Endometrial microvascular endothelial cells (primary cell): Measurements from ENCODE around the gene CD300LF. TPM values are rescaled to one million over a fixed set of nuclear protein-coding genes. Genes with fewer than 3 reads are reported as not detected.

Source experiments
- in situ Hi-C: cut with HindIII; loops from 2 replicates; pipeline ENCODE4 v1.10.0; 2017; ENCODE audit warnings: low sequenced_read_pairs, low pct_unique_long_range_greater_than_20kb; ENCODE audit errors: inconsistent ontology term
- total RNA-seq: library from RNA; depleted of rRNA; stranded (reverse); fragments of >200 nt; gene quantifications from one replicate; pipeline ENCODE4 v1.2.3, GENCODE V29; 2015; ENCODE audit errors: inconsistent ontology term

The CD300LF gene
- total RNA-seq, 1 donor from 2014 or later: not detected

DNA sequence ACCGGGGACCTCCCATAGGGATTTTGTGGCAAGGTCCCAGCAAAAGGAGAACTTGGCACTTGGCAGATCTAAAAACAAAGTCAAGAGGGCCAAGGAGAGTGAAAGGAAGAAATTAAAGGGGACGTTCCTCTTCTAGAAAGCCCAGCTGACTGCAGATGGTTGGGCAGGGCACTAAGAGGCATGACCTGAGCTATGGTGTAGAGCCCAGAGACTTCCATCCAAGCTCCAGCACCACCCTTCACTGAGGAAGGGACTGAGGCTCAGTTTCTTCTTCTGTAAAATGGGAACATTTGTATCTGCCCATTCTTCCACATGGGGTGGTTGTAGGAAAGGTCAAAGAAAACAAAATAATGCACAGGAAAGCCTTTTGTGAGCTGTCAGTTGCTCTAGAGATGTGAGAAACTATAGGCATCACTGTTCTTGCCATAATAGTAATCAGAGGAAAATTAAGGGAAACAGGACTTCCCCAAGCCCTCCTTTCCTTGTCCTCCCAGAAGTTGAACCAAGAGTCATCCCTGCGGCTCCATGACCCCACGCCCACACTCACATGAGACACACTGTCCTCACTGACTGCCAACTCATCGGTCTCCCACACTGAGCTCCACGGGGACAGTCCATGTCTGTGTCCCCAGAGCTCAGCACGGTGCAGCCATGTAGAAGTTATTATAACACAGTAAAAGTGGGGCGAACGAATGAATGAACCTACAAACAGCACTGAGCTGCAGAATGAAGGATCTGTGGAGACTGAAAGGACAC is 10.4 kb downstream of the CD300LF start:
- in situ Hi-C loops: no loop called here

DNA sequence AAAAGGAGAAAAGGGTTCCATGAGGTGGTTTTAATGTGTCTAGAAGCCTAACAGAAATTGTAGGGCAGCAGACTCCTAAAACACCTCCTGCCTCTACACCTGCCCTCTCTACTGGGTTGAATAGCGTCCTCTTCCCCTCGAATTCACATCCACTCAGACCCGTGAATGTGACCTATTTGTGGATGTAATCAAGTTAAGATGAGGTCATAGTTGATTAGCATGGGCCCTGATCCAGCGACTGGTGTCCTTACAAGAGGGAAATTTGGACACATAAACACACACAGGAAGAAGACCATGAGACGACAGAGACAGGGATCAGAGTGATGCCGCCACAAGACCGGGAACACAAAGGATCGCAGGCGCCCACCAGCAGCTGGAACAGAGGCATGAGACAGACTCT is 13.5 kb downstream of the CD300LF start:
- in situ Hi-C loops: no loop called here

DNA sequence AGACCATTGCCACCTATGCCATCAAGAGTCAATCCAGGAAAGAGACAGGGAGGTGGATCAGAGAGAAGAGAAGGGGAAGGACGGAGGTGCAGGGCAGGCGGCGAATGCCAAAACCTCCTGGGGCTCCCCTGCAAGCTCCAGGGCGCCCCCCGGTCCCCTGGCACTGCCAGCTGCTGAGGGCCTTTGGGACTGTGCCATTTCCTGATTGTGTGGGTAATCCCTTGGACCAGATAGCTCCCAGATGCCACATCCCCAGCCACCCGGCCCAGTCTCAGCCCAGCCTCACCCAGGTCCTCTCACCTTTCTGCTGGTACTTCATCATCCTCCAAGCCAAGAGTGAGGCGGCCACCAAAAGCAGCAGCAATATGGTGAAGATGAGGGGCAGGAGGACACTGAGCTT is 14.7 kb downstream of the CD300LF start:
- in situ Hi-C loops: no loop called here

DNA sequence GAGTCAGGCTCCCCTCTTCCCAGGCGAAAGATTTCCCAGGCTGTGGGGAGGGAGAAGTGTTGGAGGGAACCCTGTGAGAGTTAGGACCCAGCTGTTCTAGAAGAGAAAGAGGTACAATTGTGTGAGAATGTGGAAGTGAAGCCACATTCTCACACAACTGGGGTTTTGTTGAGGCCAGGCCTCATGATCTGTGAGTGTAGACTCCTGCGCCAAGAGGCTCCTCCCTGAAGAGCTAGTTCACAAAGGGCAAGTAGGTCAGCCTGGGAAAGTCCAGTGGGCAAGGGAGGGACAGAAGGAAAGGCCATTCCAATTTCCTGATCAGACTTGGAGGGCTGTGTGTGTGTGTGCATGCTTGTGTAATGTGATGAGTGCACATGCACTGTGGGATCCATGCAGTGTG is 15.2 kb downstream of the CD300LF start:
- in situ Hi-C loops: no loop called here

DNA sequence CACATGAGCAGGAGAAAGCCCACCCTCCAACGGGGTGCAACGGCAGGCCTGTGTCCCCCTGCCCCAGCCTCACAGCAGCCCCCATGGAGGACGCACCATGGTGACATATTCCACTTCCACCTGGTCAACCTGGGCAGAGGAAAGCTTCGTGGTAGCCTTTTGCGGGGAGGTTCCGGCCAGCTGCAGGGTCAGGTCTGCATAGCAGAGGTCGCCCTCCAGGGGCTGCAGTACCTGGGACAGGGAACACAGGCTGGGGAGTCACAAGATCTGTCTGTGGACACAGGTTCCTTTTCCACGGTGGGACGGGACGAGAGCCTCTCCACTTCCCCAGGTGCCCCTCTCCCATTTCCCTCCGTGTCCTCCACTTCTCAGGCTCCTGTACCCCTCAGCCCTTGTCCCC is 17.1 kb downstream of the CD300LF start:
- in situ Hi-C loops: no loop called here

DNA sequence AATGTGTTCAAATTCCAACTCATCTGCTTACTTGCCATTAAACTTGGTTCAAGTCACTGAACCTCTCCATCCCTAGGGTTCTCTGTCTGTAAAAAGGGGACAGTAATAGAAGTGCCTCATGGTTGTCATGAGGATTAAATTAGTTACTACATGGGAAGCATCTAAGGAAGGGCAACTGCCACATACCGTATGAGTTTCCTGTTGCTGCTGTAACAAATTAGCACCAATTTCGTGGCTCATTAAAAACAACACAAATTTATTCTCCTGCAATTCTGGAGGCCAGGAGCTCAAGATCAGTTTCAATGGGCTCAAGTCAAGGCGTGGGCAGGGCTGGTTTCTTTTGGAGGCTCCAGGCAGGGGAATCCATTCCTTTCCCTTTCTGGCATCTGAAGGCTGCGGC is 18.6 kb downstream of the CD300LF start:
- in situ Hi-C loops: no loop called here

DNA sequence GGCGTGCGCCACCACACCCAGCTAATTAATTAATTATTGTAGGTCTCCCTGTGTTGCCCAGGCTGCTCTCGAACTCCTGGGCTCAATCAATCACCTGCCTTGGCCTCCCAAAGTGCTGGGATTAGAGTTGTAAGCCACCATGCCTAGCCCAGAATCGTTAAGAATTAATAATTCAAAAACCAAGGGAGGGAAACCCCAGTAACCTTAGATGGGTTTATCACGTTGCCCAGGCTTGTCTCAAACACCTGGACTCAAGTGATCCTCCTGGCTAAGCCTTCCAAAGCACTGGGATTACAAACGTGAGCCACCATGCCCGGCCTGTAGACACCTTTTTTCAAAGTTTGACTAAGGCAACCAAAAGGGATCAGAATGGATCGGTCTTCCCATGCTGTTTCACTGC is 21.6 kb downstream of the CD300LF start:
- in situ Hi-C loops: no loop called here

DNA sequence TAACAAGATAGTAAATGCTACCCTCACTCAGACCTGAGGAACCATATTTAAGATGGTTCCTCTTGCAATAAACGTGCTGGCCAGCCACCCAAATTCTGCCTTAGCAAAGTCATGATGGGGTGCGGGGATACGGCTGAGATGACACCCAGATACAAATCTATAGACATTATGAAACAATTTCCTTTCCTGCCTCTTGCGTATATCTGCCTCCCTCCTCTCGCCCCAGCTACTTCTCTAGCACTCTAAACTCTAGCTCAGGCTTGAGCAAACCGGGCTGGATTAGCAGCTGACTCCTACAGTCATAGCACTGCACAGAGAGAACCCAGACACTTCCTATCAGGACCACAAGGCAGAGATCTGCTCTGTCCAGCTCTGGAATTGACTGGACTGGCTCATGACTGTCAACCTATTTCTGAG is 22.3 kb downstream of the CD300LF start:
- in situ Hi-C loops: no loop called here

DNA sequence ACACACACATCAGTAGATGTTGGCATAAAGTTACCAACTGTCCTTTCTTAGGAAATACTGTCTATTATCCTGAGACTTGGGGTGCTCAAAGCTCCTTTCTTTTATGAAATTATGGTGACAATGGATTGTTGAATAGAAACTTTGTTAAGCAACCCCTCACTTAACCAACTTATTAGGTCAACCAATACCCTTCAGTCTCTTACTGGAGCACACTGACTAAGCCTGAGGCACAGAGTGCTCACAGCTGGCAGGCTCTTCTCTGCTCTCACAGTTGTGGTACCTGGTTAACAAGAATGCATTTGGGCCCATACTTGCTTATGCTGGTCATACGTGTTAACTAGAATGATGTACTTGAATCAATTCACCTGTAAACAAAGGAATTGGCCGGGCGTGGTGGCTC is 24.8 kb downstream of the CD300LF start:
- in situ Hi-C loops: no loop called here

DNA sequence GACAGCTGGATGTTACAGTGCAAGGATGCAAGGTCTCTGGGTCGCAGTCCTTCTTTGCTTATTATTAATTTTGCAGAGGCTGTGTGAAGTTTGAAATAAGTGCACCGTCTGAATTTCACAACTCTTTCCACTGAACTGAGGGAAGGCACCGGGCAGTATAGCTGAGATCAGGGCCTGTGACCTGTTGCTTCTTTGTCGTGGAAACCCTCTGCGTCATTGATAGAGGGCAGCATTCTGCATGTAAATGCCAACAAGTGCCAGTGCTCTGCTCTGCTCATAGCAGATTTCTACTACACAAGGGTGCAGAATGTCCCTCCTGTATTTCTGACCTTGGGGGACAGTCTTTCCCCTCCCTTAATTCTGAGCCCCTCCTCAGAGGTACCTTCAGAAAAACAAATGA is 26.0 kb downstream of the CD300LF start:
- in situ Hi-C loops: no loop called here

DNA sequence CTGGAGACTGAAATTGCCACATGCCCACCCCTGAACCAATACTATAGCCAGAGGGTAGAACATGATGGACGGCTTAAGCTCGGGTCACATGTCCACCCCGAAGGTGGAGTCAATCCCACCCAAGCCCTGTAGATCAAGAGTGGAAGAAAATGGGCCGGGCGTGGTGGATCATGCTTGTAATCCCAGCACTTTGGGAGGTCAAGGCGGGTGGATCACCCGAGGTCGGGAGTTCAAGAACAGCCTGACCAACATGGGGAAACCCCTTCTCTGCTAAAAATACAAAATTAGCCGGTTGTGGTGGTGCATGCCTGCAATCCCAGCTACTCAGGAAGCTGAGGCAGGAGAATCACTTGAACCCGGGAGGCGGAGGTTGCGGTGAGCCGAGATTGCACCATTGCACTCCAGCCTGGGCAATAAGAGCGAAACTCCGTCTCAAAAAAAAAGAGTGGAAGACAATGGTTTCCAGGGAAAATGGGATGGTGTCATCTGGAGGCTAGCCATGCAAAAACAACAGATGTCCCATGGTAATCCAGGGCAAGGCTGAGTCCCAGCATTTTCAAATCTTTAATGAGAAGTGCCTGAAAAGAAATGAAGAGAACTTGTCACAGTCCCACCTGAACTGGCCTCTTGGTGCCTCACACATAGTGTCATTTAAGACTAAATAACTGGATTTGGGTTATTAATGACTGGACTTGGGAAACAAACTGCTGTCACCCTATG is 30.1 kb downstream of the CD300LF start:
- in situ Hi-C loops: no loop called here

DNA sequence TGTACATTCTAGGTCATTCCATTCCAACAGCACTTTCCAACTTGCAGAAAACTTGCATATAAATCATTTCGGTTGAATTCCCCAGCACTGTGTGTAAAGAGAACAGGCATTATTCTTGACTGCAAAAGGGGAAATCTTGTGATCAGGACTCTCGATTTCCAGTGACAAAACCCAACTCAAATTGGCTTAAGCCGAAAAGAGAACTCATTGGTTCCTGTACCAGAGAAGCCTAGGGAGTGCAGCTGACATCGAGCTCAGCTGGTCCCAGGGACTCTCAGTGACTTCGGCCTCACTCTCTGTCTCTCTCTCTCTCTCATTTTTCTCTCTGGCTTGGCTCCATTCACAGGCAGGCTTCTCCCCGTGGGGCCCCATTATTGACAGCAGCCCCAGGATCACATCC is 30.7 kb downstream of the CD300LF start:
- in situ Hi-C loops: no loop called here

DNA sequence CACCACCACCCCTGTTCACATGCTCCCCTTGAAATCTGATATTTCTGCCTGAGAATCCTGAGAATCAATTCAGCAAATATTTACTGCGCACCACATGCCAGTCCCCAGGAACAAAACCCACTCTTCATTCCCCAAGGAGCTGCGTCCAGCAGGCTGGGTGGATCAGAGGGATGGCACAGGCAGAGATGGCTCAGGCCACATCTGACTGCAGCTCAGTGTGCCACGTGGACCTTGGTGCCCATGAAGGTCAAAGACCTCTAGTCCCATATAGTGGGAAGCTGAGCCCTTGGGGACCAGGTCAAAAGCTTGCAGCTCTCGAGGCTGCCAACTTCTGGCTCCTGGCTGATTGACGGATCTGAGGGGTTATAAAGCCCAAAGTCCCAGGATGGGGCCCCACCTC is 31.8 kb downstream of the CD300LF start:
- in situ Hi-C loops: no loop called here

DNA sequence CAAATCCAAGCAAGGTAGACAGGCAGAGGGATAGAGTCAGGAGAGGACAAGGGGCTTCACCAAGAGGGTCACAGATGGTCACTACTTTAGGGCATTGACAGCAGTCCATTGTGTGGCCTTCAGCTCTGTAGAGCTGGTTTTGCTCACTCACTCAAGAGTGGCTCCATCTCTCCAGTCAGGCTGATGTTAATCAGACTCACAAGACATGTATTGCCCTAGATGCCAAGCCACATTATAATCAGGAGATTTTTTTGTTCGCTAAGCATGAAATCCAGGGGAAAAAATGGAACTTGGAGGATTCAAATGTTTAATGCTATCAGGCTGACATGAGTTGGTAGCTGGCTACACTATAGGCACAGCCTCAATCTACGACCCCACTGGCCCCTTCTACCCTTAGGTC is 32.5 kb downstream of the CD300LF start:
- in situ Hi-C loops: no loop called here

DNA sequence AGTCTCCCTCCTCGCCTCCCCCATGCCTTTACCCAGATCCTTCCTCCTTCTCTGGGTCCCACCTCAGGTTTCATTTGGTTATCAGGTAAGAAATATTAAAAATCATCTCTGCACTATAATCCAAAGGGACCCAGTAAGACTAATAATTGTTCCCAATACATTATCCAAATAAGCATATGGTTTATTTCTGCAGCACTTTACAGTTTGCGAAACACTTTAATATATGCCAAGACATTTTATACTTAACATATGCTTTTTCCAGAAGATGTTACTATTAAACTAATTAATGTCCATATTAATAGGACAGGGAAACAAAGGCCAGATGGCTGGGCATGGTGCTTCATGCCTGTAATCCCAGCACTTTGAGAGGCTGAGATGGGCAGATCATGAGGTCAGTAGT is 33.3 kb downstream of the CD300LF start:
- in situ Hi-C loops: no loop called here

DNA sequence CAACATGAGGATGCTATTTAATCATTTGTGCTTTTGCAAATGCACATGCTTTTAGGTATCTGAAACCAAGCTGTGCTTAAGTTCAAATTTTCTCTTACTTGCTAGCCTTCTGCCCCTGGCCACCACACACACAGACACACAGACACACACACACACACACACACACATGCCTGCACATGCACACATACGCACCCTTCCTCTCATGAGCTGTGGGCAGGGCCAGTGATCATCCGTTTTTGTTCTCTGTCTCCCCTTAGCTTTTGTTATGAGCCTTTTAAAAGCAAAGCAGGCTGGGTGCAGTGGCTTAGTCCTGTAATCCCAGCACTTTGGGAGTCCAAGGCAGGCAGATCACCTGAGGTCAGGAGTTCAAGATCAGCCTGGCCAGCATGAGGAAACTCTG is 34.2 kb downstream of the CD300LF start:
- in situ Hi-C loops: no loop called here

DNA sequence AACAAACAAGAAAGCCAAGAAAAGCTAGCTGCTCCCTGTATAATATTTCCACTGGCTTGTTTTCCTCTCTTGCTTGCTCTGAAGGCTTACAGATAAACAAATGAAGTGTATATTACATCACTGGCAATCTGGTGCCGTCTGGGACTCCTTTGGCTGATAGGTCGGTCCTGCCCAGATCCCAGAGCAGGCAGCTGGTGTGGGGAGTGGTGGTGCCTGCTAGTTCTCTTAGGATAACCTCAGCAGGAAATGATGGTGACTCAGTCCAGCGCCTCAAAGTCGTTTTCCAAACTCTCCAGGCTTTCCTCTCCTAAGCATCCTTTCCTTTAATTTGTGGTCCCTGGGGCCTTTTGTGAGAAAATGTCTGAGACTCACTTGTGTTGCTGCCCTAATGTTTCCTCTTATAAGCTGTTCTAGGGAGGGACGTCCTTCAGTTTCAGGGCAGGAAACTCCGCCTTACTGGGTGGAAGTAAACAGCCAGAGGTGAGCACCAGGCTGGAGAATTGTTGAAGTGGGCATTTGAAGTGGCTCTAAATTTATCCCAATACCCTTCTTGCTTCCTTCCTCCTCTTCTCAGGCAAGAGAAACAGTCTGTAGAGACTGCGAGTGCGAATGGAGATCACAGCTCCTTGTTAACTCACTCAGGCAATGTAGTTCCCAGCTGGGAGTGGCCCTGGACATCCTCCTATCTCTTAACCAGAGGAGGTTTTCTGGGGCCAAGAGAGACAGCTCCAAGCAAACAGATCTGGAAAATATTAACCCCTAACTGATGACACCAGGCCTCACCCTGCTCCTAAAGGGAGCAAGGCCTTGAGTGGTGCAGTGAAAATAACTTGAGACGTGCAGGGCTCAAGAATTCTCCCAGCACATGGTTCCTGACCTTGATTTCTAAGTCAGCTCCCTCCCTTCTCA is 34.9 kb downstream of the CD300LF start:
- in situ Hi-C loops: no loop called here

DNA sequence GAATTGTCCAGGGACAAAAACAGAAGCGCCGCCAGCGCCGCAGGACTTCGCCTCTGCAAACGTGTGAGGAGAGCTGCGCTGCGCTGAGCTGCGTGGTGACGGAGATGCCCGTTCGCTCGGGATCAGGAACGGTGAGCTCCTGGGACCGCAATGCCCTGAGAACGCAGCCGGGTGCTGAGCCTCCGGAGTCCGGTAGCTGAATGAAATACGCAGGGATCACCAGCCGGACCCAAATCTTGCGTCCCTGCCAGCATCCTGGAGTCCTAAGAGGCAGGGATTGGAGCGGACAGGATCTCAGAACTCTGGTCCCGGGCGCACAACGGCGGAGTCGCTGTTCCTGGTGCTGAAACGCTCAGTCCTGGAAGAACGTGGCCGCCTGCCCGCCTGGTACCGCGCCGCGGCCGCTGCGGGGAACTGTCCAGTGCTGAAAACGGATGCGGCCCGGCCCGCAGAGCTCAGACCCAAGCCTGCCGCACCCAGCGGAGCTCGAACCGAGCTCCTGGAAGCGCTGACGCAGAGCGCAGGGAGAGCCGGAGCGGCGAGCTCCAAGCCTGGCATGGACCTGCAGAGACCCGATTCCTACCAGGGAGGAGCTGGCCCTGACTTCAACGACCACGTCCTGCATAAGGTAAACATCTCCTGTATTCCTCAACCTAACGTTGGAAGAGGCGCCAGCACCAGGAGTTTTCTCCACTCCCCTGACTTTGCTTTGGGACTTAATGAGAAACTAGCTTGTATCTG is 41.5 kb downstream of the CD300LF start:
- in situ Hi-C loops: no loop called here

DNA sequence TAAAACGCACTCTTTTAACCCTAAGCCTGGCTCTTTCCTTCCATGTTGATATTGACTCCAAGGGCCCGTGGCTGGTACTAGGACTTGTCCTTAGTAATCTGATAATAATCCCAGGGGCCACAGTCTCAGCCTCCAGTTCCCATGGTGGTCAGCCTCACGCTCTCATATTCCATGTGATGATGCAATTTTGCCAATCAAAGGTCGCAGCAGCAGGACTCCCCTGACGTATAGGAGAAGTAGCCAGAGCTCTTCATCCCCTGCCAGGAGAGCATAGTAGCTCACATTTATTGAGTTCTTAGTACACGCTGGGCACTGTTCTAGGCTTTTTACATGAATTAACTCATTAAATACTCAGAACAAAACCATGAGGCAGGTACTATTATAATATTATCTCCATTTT is 42.4 kb downstream of the CD300LF start:
- in situ Hi-C loops: no loop called here
